Astrocyte (in vitro differentiated cells and primary cell): ENCODE results near the gene IGFBP2. TPM values are rescaled to one million over a fixed set of nuclear protein-coding genes. Genes with fewer than 3 reads are reported as not detected.

Experiments
- DNase-seq: peaks from one replicate; pipeline ENCODE4 v3.0.0-alpha.2; 2010; ENCODE audit warnings: low read depth
- FAIRE-seq: peaks from 2 replicates; lab custom pipeline; 2011; peaks lifted over from hg19 to GRCh38; lab: Jason Lieb, UNC
- H2AFZ ChIP-seq: 2 replicates; pipeline ENCODE4 v1.6.0; 2012; ENCODE audit warnings: low read depth, low read length, inconsistent platforms
- H3K27ac ChIP-seq: 2 replicates; pipeline ENCODE4 v1.5.1; 2011; ENCODE audit warnings: low read depth, low read length, inconsistent platforms
- H3K27me3 ChIP-seq: 2 replicates; pipeline ENCODE4 v1.6.0; 2011; ENCODE audit warnings: low read length, inconsistent platforms; ENCODE audit not compliant: insufficient read depth
- H3K36me3 ChIP-seq: 2 replicates; pipeline ENCODE4 v1.5.1; 2011; ENCODE audit warnings: low read length, inconsistent platforms; ENCODE audit not compliant: insufficient read depth
- H3K4me1 ChIP-seq: 2 replicates; pipeline ENCODE4 v1.5.1; 2011; ENCODE audit warnings: low read length, inconsistent platforms; ENCODE audit not compliant: insufficient read depth
- H3K4me2 ChIP-seq: 2 replicates; pipeline ENCODE4 v1.6.0; 2012; ENCODE audit warnings: low read length, inconsistent platforms
- H3K4me3 ChIP-seq: 2 replicates; pipeline ENCODE4 v1.5.1; 2011; ENCODE audit warnings: low read depth, mild to moderate bottlenecking, low read length, inconsistent platforms; ENCODE audit not compliant: insufficient read depth
- H3K79me2 ChIP-seq: 2 replicates; pipeline ENCODE4 v1.6.0; 2012; ENCODE audit warnings: mild to moderate bottlenecking, low read length, inconsistent platforms; ENCODE audit not compliant: insufficient read depth
- H3K9ac ChIP-seq: 2 replicates; pipeline ENCODE4 v1.6.0; 2012; ENCODE audit warnings: mild to moderate bottlenecking, low read length, inconsistent platforms
- H3K9me3 ChIP-seq: 2 replicates; pipeline ENCODE4 v1.5.1; 2012; ENCODE audit warnings: low read depth, mild to moderate bottlenecking, low read length, inconsistent platforms; ENCODE audit not compliant: insufficient read depth
- H4K20me1 ChIP-seq: 2 replicates; pipeline ENCODE4 v1.6.0; 2012; ENCODE audit warnings: low read length, inconsistent platforms; ENCODE audit not compliant: insufficient read depth
- H3K27ac Mint-ChIP-seq: one replicate; pipeline ENCODE4 v1.8.0; 2021; ENCODE audit warnings: mild to moderate bottlenecking, mixed read lengths; ENCODE audit not compliant: unreplicated experiment
- H3K27me3 Mint-ChIP-seq: one replicate; pipeline ENCODE4 v1.8.0; 2021; ENCODE audit warnings: low read depth, mixed read lengths; ENCODE audit not compliant: unreplicated experiment
- H3K36me3 Mint-ChIP-seq: one replicate; pipeline ENCODE4 v1.8.0; 2021; ENCODE audit warnings: low read depth, mixed read lengths; ENCODE audit not compliant: unreplicated experiment
- H3K4me1 Mint-ChIP-seq: one replicate; pipeline ENCODE4 v1.8.0; 2021; ENCODE audit warnings: low read depth, mixed read lengths; ENCODE audit not compliant: unreplicated experiment
- H3K4me3 Mint-ChIP-seq: one replicate; pipeline ENCODE4 v1.8.0; 2021; ENCODE audit warnings: mild to moderate bottlenecking, moderate library complexity, mixed read lengths; ENCODE audit not compliant: unreplicated experiment
- H3K9me3 Mint-ChIP-seq: one replicate; pipeline ENCODE4 v1.8.0; 2021; ENCODE audit warnings: mild to moderate bottlenecking, mixed read lengths; ENCODE audit not compliant: unreplicated experiment
- CTCF ChIP-seq: IDR thresholded peaks from 2 replicates; pipeline ENCODE4 v1.5.1; 2011; ENCODE audit warnings: low read depth, mild to moderate bottlenecking, inconsistent platforms, low read length, moderate library complexity; ENCODE audit not compliant: insufficient read depth
- EZH2 ChIP-seq: IDR thresholded peaks from 2 replicates; pipeline ENCODE4 v1.6.1; 2012; ENCODE audit warnings: mild to moderate bottlenecking, low read length, inconsistent platforms; ENCODE audit not compliant: insufficient read depth
- total RNA-seq: library from RNA; stranded (reverse); gene quantifications from 2 replicates; pipeline ENCODE4 v1.2.1, GENCODE V29; 2021

The IGFBP2 gene
- total RNA-seq, 1 donor from 2014 or later, result 944 TPM

- Histone ChIP-seq H3K4me1 (peaks cover 34% of the 10 kb centered on the region), H3K9ac (no peak overlapping the region), H3K79me2 (peaks cover 55% of the 10 kb centered on the region), H3K27me3 (peaks cover 6% of the 10 kb centered on the region), H3K27ac (peak overlapping the region; percentile 2), H3K4me3 (no peak overlapping the region), H4K20me1 (peaks cover 11% of the 10 kb centered on the region), H3K36me3 (peaks cover 3% of the 10 kb centered on the region), H3K4me2 (peak overlapping the region; percentile 89), H3K9me3 (no peaks in the 10 kb centered on the region), H2AFZ (peak overlapping the region; percentile 50)
- DNase-seq, result no peak
- Mint-ChIP-seq H3K9me3 (peaks cover 3% of the 10 kb centered on the region), H3K4me3 (peak overlapping the region; percentile 76), H3K27me3 (no peaks in the 10 kb centered on the region), H3K36me3 (peaks cover 17% of the 10 kb centered on the region), H3K4me1 (peaks cover 21% of the 10 kb centered on the region), H3K27ac (peak overlapping the region; percentile 86)
- TF ChIP-seq EZH2, result no peak
- no peak for TF ChIP-seq CTCF
- no peak for FAIRE-seq
These were observed 4.3 kb downstream of the IGFBP2 start for GRCh38 chr2:216637472-216637871.

- Histone ChIP-seq H3K4me3 (no peak overlapping the region), H3K9ac (no peak overlapping the region), H3K79me2 (peaks cover 64% of the 10 kb centered on the region), H3K4me2 (peak overlapping the region; percentile 59), H4K20me1 (peaks cover 14% of the 10 kb centered on the region), H3K27ac (no peak overlapping the region), H3K4me1 (peaks cover 19% of the 10 kb centered on the region), H3K27me3 (no peaks in the 10 kb centered on the region), H3K9me3 (no peaks in the 10 kb centered on the region), H3K36me3 (peaks cover 3% of the 10 kb centered on the region), H2AFZ (peak overlapping the region; percentile 15)
- Mint-ChIP-seq H3K4me3 (no peak overlapping the region), H3K36me3 (peaks cover 45% of the 10 kb centered on the region), H3K4me1 (peaks cover 49% of the 10 kb centered on the region), H3K27me3 (no peaks in the 10 kb centered on the region), H3K9me3 (peaks cover 2% of the 10 kb centered on the region), H3K27ac (peak overlapping the region; percentile 82)
- DNase-seq (peak; percentile 62), FAIRE-seq (no peak)
- no peak for TF ChIP-seq EZH2
- no peak for TF ChIP-seq CTCF
These were observed 10.9 kb downstream of the IGFBP2 start for GRCh38 chr2:216643986-216644659.
